T-helper 2 cell treated with Interferon-gamma antibody and Interleukin-4, amounts not matched to agents 100 ng/mL and 5 ng/mL, for 36 hours (primary cell): ENCODE results near the gene KATNB1. TPM values are rescaled to one million over a fixed set of nuclear protein-coding genes. Genes with fewer than 3 reads are reported as not detected.
"Not testable (repeated sequence)": the region's sequence is repeated elsewhere in the genome, so short reads cannot be mapped to it uniquely, and the experiment has no call there.

Experiments used
- intact Hi-C: fragments of 100-400 bp; cut with micrococcal nuclease; formaldehyde crosslinking; loops from one replicate; pipeline ENCODE4 v1.15.1; 2023
- total RNA-seq: library from RNA; stranded (reverse); gene quantifications from 2 replicates; pipeline ENCODE4 v1.2.3, GENCODE V29; 2022

The KATNB1 gene
- total RNA-seq, 1 donor from 2014 or later = 30.5 TPM

DNA sequence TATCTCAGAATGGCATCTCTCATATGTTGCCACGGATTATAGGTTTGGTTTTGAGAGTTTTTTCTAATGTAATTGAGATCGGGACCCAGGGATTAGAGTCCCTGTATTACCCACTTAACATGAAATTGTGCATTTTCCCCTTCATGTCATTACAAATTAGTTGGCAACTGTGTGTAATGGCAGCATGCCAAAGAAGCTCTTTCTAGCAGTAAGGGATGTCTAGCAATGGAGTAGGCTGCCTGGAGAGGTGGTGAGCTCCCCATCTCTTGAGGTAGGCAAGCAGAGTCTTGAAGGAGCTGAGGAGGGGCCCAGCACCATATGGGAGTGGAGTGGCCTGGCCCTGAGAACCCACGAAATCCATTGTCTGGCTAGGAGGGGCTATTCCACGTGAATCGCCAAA lies 10.0 kb upstream of the KATNB1 start:
- intact Hi-C loops = no loop called here

DNA sequence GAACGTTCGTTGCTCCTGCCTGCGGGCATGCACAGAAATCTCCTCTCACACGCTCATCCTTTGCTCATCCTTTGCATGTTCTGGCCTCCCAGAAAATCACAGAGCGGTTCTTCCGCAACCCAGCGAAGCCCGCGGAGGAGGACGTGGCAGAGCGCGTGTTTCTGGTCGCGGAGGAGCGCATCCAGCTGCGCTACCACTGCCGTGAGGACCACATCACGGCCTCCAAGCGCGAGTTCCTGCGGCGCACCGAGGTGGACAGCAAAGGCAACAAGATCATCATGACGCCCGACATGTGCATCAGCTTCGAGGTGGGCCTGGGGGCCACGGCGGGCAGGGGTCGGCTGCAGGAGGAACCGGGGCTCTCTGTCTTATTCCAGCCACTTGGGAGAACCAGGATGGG lies 9.6 kb upstream of the KATNB1 start:
- intact Hi-C loops = no loop called here

DNA sequence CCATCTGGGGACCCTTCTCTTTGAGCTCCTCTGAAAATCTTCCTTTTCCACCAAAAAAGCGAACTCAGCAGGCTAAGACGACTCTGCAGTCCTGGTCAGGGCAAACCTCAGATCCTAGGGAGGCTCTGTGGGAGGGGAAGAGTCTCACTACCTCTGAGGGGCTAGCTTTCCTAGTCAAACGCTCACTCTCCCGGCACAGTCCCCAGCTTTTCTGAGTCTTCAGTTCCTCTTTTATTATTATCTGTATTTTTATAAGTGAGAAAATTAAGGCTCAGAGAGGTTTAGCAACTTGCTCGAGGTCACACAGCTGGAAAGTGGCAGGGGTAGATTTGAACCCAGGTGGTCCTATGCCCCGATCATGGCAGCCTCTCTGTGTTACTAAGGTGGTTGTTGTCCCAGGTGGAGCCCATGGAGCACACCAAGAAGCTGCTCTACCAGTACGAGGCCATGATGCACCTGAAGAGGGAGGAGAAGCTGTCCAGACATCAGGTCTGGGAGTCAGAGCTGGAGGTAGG lies 9.1 kb upstream of the KATNB1 start:
- intact Hi-C loops = no loop called here

DNA sequence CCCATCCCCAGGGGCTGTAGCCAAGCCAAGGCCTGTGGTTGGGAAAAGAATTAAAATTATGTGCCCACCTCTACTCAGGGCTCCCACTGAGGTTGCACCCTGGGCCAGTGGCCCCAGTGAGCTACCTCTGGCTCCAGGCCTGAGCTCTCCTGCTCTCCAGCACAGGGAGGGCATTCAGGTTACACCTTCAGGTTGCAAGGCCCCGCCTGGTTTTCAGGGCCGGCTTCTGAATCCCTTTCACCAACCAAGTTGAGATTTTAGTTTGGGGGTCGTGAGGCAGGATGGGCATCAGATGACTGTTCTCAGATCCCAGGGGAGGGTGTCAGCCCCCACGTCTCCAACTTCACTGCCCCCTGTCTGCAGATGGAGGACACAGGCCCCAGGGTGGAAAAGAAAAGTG lies 8.0 kb upstream of the KATNB1 start:
- intact Hi-C loops = no loop called here

DNA sequence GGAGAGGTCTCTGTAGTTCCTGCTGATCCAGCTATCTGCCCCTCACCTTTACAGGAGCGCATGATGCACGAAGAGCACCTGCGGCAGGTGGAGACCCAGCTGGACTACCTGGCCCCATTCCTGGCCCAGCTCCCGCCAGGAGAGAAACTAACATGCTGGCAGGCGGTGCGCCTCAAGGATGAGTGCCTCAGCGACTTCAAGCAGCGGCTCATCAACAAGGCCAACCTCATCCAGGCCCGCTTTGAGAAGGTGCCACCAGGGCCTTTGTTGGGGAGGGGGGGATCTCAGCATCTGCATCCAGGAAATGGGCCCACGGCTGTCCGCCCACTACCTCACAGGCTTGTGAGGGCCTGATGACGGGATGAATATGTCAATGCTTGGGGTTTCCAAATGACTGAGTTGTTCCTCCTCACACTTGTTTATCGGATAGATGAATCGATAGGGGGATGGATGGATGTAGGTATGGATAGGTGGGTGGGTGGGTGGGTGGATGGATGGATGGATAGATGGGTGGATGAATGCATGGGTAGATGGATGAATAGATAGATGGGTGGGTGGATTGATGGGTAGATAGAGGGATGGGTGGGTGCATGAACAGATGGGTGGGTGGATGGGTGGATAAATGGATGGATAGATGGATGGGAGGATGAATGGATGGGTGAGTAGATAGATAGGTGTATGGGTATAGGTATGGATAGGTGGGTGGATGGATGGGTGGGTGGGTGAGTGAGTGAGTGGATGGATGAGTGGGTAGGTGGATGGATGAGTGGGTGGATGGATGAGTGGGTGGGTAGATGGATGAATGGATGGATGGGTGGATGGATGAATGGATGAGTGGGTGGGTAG lies 7.0 kb upstream of the KATNB1 start:
- intact Hi-C loops = no loop called here

DNA sequence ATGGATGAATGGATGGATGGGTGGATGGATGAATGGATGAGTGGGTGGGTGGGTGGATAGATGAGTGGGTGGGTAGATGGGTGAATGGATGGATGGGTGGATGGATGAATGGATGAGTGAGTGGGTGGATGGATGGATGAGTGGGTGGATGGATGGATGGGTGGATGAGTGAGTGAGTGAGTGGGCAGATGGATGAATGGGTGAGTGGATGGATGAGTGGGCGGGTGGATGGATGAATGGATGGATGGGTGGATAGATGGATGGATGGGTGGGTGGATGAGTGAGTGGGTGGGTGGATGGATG lies 6.4 kb upstream of the KATNB1 start:
- intact Hi-C loops = no loop called here

DNA sequence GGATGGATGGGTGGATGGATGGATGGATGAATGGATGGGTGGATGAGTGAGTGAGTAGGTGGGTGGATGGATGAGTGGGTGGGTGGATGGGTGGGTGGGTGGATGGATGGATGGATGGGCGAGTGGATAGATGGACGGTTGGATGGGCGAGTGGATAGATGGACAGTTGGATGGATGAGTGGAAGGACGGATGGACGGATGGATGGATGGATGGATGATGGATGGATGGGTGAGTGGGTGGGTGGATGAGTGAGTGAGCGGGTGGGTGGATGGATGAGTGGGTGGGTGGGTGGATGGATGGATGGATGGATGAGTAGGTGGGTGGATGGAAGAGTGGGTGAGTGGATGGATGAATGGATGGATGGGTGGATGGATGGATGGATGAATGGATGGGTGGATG lies 5.7 kb upstream of the KATNB1 start:
- intact Hi-C loops = not testable (repeated sequence)

DNA sequence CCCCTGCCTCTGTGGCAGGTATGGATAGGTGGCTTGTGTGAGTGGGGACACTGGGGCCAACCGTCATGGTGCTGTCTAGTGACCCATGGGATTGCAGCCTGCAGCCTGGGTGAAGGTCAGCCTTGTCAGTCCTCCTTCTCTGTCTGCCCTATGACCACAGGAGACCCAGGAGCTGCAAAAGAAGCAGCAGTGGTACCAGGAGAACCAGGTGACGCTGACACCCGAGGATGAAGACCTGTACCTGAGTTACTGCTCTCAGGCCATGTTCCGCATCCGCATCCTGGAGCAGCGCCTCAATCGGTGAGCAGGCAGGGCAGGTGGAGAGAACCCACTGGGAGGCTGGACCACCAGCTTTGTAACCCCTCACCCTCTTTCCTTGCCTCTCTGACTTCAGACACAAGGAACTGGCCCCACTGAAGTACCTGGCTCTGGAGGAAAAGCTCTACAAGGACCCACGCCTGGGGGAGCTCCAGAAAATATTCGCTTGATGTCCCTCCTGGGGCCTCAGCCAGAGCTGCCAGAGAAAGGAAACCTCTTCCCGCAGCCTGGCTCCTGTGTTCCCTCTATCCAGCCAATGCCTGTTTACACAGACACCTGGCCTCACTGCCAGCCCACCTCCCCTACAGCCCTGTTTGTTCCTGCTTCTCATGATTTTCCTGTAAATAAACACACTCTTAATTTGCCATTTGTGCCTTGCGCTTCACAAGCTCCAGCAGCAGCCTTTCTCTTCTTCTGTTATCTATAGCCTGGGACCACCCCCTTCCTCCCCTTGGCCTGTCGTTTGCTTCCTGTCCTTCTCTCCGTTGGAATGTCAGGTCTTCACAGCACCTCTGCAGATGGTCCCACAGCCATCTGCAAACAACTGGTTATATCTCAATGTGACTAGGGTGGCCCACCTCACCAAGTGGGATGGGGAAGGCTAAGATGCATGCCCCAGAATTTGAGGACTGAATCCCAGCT lies 4.5 kb upstream of the KATNB1 start:
- intact Hi-C loops = no loop called here

DNA sequence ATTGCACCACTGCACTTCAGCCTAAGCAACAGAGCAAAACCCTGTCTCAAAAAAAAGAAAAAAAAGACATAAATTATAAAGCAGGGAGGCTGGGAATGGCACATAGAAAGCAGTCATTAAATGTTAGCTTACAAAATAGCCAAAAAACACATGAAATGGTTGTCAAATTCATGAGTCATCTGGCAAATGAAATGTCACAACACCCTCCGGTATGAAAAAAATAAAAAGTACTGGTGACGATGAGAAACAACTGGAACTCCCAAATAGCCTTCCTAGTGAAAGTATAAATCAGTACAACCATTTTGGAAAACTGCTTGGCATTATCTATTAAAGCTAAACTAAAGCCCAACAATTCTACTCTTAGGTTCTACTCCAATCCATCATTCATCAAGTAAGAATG lies 3.5 kb upstream of the KATNB1 start:
- intact Hi-C loops = no loop called here

DNA sequence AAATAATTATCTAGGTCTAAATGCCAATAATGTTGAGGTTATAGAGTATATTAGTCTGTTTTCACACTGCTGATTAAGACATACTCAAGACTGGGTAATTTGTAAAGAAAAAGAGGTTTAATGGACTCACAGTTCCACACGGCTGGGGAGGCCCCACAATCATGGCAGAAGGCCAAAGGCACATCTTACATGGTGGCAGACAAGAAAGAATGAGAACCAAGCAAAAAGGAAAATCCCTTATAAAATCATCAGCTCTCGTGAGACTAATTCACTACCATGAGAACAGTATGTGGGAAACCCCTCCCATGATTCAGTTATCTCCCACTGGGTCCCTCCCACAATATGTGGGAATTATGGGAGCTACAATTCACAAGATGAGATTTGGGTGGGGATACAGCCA lies 2.9 kb upstream of the KATNB1 start:
- intact Hi-C loops = no loop called here

DNA sequence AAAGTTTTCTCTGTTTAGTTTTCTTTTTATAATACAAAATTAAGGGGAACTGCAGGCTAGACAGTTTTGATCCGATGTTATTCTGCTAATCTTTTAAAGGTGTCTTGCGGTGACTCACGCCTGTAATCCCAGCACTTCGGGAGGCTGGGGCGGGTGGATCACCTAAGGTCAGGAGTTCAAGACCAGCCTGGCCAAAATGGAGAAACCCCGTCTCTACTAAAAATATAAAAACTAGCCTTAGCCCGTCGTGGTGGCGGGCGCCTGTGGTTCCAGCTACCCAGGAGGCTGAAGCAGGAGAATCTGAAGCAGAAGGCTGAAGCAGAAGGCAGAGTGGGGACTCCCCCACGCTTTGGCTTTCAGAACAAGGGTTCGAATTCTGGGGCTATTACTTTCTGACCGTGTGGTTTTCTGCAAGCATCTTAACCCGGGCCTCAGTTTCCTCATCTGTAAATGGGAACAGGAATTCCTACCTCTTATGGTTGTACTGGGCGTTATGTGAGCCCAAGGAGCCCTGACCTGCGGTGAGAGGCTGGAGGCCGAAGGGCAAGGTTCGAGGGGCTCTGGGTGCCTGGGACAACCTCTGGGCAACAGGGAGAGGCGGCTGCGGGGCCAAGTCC lies 1.2 kb upstream of the KATNB1 start:
- intact Hi-C loops = no loop called here

DNA sequence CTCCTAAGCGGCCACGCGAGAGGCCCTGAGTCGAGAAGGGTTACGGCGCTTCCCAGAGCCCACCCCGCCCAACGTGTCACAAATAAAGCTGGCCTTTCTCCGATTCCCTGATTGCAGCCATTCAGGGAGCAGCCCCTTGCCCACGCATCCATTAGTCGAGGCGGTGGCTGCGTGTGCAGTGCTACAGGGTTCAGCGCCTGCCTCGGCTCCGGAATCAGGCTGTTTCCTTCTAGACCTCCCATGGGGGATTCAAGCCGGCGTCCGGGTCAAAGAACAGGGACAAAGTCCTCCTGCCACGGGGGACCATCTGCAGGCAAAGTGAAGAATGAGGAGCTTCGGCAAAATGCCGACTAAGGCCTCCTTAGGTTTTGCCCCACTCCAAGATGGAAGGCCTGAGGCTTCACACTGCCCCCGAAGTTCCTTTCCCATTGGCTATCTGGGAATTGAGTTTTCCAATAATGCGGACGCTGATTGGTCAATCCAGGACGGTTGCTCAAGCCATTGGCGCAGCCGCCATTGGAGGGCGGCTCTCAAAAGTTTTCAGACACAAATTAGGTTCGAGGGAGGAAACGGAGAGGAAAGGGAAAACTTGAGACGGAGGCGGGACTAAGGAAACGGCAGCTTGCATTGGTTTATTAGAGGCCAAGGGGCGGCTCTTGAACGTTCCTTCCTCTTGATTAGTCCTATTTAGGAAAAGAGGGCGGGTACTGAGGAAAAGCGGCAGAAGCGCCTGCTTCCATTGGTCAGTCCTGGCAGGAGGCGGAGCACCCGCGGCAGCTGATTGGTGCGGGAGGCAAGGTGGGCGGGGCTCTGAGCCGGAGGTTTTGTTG lies 430 bp upstream of the KATNB1 start:
- intact Hi-C loops = loop anchor here (1.0 to 5.0 kb wide), 10 partner anchors 22 to 892 kb away; partner anchors contain the start of genes CCDC102A, CFAP20, CNOT1 and GINS3

DNA sequence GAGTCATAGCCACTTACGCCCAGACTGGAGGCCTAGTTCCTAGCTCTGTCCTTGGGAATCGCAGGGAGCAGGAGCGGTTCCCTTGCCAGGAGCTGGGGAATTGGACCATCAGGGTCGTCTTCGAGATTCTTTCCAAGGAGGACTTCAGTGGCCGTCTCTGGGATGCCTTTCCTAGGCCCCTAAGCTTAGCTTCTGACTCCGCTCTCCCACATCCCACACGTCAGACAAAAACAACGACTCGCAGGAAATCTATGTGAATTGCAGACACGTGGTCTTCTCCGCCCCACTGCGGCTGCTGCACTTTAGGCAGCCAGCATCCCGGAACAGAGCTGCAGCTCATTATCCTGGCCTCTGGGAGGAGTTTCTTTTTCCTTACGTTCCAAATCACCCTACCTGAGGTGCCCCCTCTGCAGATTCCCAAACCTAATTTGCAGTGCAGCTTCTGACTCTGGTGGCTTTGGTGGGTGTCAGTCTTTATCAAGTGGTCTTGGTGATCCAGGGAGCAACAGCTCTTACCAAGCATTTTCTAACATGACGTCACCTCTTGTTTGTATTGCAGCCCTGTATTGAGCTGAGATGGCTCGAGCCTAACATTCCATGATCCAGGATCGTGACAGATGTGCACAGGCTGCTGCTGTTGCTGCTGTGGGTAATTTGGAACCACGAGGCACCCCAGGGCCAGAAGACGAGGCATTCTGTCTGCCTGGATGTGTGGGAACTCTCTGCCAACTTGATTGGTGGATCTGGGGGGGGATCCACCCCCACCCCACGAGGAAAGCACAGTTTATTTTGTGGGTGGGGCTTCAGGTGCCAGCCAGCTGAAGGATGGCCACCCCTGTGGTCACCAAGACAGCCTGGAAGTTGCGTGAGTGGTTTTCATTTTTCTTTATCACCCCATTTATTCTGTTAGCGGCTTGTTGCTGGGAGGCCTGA lies 1.1 kb downstream of the KATNB1 start:
- intact Hi-C loops = loop anchor here (1.0 to 5.0 kb wide), 4 partner anchors 89 to 891 kb away; partner anchors contain the start of gene CNOT1

DNA sequence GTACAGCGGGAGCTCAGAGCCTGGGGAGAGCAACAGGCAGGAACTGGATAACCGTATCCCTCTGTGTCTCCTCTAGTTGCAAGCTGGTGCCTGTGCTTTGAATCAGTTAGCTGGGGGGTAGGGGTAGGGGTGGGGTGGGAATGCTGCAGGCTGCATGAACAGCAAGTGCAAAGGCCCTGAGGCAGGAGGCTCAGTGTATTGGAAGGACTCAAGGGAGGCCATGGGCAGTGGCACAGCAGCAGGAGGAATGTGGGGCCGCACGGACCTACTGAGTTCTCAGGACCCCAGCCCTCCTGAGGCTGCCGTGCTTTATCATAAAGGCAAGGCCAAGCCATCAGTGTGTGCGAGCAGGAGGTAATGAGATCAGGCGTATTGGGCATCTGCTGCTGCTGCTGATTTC lies 3.3 kb downstream of the KATNB1 start:
- intact Hi-C loops = loop anchor here (5.0 kb wide), 3 partner anchors 92 to 888 kb away; partner anchors contain the start of gene CNOT1

DNA sequence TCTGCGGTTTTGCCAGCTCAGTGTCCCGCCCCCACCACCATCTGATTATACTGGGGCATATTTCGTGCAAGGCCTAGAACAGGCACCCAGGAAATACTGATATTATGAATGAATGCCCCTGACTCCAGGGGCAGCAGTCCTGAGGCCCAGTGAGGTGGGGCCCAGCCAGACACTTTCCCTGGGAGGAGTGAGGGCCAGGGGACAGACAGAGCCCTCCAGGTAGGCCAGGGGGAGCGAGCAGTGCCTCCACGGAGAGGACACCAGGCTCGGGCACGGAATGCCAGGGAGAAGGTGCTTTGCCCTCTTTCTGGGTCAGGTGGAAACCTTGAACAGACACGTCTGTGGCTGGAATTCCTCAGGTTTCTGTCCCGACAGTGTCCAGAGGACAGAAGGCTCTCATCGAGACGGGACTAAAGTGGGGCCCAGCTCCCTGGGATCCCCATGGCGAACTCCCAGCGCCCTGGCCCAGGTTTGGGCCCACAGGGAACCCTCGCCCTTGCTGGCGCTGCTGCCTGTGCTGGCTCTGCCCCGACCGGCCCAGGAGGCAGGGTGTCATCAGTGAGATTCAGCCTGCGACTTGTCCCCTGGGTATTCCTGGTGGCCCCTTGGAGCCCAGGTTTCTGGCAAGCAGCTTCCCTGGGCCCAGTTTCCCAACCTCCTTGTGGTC lies 4.3 kb downstream of the KATNB1 start:
- intact Hi-C loops = loop anchor here (5.0 kb wide), 3 partner anchors 93 to 887 kb away; partner anchors contain the start of gene CNOT1

DNA sequence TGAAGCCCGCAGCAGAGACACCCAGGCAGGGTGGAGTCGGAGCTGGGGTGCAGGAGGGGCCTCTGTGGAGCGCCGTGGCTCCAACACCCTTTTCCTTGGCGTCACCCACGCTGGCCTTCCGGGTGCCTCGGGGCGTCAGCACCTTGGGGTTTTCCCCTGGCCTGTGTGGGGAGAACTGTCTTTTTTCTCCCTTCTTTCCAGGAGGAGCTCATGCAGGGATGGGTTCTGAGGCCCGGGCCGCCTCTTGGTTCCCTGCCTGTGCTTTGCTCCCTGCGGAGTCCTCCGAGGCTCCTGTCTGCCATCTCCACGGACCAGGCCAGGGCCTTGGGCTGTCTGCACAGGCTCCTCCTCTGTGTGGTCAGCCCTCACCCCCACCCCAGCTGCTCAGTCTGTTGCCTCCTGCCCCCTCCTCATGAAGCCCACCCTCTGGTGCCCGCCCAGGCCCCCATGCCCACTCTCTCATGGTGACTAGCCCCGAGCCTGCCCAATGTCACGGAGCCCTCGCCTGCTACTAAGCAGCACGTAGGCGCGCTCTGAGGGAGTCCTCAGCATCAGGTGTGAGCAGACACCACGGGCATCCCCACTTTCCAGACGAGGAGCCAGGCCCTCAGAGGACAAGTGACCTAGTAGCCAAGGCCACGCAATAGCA lies 5.0 kb downstream of the KATNB1 start:
- intact Hi-C loops = no loop called here

DNA sequence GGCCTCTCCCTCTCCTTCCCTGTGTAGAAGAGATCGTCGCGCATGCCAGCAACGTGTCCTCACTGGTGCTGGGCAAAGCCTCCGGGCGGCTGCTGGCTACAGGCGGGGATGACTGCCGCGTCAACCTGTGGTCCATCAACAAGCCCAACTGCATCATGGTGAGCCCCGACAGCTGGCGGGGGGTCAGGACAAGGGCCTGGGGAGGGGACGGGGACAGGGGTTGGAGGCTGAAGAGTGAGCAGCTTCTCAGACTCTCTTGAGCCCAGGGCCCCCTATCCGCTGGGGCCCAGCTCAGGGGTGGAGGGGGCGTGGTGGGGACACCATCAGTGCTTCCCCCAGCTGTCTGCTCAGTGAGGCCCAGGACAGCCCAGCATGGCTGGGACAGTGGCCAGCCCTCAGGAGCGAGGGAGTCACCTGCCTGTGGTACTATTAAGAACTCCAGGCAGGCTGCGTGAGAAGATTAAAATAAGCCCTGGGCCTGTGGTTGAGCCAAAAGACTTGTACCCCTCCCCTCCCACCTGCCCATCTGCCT lies 6.2 kb downstream of the KATNB1 start:
- intact Hi-C loops = no loop called here

DNA sequence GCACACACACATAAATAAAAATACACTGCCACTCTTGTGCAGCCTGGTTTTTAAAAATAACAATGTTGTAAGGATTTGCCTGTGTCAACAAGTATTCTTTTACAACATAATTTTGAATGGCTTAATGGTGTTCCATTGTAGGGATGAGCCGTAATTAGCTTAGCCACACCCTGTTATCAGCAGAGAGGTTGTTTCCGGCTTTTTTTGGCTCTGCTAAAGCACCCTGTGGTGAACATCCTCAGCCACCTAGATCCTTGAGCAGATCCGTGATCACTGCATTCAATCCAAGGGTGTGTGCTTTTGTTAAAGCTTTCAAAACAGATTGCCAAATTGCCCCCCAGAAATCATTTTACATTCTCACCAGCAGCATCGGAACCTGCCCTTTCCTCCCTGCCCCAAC lies 7.0 kb downstream of the KATNB1 start:
- intact Hi-C loops = no loop called here
